Measurements from ENCODE around the gene IL32.

The IL32 gene

DNA sequence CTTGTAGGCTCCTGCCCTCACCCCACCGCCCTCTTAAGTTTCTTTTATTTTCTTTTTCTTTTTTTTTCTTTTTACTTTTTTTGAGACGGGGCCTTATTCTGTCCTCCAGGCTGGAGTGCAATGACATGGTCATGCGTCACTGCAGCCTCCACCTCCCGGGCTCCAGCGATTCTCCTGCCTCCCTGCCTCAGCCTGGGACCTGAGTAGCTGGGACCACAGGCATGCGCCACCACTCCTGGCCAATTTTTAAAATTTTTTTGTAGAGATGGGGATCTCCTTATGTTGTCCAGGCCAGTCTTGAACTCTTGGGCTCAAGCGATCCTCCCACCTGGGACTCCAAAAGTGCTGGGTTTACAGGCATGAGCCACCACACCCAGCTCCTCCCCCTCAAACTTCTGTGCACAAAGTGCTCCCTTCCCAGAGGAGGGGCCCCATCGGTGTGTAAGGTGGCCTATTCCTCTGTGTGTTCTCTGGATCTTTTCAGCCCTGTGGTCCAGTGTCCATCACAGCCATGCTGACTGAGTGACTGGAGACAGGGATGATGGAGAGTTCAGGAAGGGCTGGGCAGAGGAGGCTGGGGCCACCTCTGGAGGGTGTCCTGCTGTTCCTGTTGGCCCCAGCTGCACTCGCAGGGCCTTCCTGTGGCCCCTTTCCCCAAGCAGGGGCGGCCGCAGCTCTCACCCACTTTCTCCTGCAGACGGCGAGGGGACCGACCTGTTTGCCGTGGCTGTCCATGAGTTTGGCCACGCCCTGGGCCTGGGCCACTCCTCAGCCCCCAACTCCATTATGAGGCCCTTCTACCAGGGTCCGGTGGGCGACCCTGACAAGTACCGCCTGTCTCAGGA, 8.9 kb upstream of the IL32 start:
- no peak for DNase-seq (ENCODE audit: low read depth)
- TF ChIP-seq, protein P1, sequence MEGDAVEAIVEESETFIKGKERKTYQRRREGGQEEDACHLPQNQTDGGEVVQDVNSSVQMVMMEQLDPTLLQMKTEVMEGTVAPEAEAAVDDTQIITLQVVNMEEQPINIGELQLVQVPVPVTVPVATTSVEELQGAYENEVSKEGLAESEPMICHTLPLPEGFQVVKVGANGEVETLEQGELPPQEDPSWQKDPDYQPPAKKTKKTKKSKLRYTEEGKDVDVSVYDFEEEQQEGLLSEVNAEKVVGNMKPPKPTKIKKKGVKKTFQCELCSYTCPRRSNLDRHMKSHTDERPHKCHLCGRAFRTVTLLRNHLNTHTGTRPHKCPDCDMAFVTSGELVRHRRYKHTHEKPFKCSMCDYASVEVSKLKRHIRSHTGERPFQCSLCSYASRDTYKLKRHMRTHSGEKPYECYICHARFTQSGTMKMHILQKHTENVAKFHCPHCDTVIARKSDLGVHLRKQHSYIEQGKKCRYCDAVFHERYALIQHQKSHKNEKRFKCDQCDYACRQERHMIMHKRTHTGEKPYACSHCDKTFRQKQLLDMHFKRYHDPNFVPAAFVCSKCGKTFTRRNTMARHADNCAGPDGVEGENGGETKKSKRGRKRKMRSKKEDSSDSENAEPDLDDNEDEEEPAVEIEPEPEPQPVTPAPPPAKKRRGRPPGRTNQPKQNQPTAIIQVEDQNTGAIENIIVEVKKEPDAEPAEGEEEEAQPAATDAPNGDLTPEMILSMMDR (conservative IDR thresholded peaks at IDR 0.05; ENCODE audit: low read depth, low read length): no peak
- no peak overlapping the region for H3K4me3 ChIP-seq (ENCODE audit: low read length)

DNA sequence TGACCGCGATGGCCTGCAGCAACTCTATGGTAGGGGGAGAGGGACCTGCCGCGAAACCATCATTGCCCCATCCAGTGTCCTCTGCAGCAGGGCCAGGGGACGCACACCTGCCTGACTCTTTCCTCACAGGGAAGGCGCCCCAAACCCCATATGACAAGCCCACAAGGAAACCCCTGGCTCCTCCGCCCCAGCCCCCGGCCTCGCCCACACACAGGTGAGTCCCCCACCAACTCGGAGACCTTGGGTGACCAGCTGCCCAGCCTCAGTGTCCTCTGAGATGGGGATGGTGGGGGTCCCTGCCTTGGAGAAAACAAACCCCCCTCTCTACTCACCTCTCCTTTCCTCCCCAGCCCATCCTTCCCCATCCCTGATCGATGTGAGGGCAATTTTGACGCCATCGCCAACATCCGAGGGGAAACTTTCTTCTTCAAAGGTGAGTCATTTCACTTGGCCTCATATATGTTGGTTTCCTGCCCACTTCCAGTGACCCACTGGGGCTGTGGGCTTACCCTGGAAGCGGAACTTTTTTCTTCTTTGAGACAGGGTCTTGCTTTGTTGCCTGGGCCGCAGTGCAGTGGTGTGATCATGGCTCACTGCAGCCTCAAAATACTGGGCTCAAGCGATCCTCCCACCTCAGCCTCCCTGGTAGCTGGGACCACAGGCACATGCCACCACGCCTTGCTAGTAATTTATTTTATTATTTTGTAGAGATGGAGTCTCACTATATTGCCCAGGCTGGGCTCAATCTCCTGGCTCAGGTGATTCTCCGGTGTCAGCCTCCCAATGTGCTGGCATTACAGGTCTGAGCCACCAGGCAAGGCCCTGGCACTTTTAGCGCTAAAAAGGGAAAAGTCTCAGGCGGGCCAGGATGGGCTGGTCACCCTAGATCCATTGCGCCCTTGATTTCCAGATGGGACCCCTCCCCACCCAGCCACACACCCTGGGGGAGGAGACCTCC, 8.0 kb upstream of the IL32 start:
- DNase-seq (ENCODE audit: low read depth): no peak
- TF ChIP-seq, protein P1 (conservative IDR thresholded peaks at IDR 0.05; ENCODE audit: low read depth, low read length): no peak
- no peak overlapping the region for H3K4me3 ChIP-seq (ENCODE audit: low read length)

DNA sequence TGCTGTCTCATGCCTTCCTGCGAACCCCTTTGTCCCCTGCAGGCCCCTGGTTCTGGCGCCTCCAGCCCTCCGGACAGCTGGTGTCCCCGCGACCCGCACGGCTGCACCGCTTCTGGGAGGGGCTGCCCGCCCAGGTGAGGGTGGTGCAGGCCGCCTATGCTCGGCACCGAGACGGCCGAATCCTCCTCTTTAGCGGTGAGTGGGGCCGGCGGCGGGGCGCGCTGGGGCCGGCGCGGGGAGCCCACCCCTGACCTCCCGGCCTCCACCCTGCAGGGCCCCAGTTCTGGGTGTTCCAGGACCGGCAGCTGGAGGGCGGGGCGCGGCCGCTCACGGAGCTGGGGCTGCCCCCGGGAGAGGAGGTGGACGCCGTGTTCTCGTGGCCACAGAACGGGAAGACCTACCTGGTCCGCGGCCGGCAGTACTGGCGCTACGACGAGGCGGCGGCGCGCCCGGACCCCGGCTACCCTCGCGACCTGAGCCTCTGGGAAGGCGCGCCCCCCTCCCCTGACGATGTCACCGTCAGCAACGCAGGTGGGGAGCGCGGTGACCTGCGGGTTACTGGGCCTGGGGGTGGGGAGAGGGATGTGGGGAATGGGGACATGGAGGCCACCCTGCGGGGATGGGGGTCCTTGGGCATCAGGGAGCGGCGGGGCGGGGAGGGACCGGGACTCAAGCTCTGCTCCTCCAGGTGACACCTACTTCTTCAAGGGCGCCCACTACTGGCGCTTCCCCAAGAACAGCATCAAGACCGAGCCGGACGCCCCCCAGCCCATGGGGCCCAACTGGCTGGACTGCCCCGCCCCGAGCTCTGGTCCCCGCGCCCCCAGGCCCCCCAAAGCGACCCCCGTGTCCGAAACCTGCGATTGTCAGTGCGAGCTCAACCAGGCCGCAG, 7.1 kb upstream of the IL32 start:
- TF ChIP-seq, protein P1 (conservative IDR thresholded peaks at IDR 0.05; ENCODE audit: low read depth, low read length): peak; percentile 13
- H3K4me3 ChIP-seq (ENCODE audit: low read length): peak overlapping the region; percentile 69
- no peak for DNase-seq (ENCODE audit: low read depth)

DNA sequence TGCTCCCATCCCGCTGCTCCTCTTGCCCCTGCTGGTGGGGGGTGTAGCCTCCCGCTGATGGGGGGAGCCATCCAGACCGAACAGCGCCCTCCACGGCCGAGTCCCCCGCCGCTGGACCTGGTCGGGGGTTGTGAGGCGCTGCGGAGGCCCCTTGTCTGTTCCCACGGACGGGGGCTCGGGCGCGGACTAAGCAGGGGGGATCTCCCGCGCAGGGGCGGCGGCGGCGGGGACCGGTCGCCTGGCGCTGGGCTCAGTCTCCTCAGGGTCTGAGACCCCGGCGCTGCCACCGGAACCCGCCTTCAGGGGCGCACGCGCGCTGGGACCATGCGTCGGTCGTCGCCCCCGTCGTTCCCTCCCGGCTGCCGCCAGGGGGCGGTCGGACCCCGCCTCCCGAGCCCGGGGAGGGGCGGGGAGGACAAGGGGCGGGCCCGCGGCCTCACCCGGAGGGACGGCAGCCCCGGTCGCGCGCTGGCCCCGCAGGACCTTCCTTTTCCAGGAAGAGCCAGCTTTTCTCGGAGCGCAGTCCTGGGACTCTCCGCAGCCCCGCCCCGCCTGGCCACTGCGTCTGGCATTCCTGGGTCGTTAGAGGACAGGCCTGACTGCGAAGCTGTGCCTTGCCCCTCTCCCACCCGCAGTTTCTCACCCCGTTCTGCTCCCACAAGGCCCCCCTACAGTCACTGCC, 6.3 kb upstream of the IL32 start:
- peak; percentile 24 for DNase-seq (ENCODE audit: low read depth)
- TF ChIP-seq, protein P1 (conservative IDR thresholded peaks at IDR 0.05; ENCODE audit: low read depth, low read length): peak; percentile 54
- H3K4me3 ChIP-seq (ENCODE audit: low read length): peak overlapping the region; percentile 69

DNA sequence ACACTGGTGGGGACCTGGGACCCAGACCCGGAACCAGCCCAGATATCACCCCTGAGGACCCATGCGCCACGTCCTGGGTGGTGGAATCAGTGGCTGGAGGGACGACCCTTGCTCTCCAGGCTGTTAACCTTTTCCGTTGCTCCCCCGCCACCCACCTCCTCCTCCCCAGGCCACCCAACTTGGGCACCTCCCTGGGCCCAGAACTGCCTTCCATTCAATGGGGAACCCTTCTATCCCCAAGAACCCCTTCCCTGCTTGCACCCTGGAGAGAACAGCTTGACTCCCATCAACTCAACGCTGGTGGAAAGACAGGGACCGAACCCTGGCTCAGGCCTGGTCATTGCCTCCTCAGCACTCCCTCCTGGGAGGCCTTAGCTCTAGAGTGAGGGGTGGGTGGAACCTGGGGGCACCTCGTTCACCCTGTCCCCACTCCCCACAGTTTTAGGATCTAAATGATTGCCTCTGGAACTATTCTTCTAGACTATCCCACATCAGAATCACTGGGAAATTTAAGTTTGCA, 5.7 kb upstream of the IL32 start:
- TF ChIP-seq, protein P1 (conservative IDR thresholded peaks at IDR 0.05; ENCODE audit: low read depth, low read length): no peak
- DNase-seq (ENCODE audit: low read depth): no peak
- peak overlapping the region; percentile 47 for H3K4me3 ChIP-seq (ENCODE audit: low read length)
